Esophagus squamous epithelium (tissue), 5 donors: ENCODE results near the gene ZNF322. TPM values are rescaled to one million over a fixed set of nuclear protein-coding genes. Genes with fewer than 3 reads are reported as not detected.
A peak's percentile ranks its signal among the peaks of the same experiment; 100 is the strongest.

Experiments
- DNase-seq: peaks from one replicate; lab custom pipeline; 2025; lab: John Stamatoyannopoulos, UW
- H3K27ac ChIP-seq, 4 donors: fragments of 200-600 bp; sonication (generic); one replicate each; pipeline ENCODE4 v1.5.1; 2016 to 2019; ENCODE audit warnings: mild to moderate bottlenecking in 1 of 4
- H3K27me3 ChIP-seq, 4 donors: fragments of 200-600 bp; sonication (generic); 1 replicate in 3 of 4; 2 replicates in 1 of 4; pipeline versions ENCODE4 v1.5.1 to v1.6.0; 2017 to 2021; ENCODE audit warnings: antibody characterized with exemption in 1 of 4
- H3K36me3 ChIP-seq, 3 donors: fragments of 200-600 bp; sonication (generic); one replicate each; pipeline ENCODE4 v1.5.1; 2016 to 2019
- H3K4me1 ChIP-seq, 3 donors: fragments of 200-600 bp; sonication (generic); one replicate each; pipeline ENCODE4 v1.5.1; 2017 to 2019
- H3K4me3 ChIP-seq, 4 donors: fragments of 200-600 bp; sonication (generic); 1 replicate in 3 of 4; 2 replicates in 1 of 4; pipeline ENCODE4 v1.5.1; 2016 to 2019; ENCODE audit warnings: mild to moderate bottlenecking in 2 of 4, moderate library complexity in 1 of 4
- H3K9me3 ChIP-seq, 3 donors: fragments of 200-600 bp; sonication (generic); one replicate each; pipeline ENCODE4 v1.5.1; 2016 to 2019
- POLR2A ChIP-seq, 4 donors: fragments of 450-650 bp; IDR thresholded peaks; one replicate each; pipeline ENCODE4 v1.6.1; 2017; ENCODE audit warnings: antibody characterized with exemption in 4 of 4, mild to moderate bottlenecking in 4 of 4, moderate library complexity in 3 of 4
- WGBS, 2 donors: methylation state at CpG; one replicate each; pipeline ENCODE4 v1.1.5; 2018; 5-methylcytosine and 5-hydroxymethylcytosine counted together
- intact Hi-C: fragments of 100-400 bp; cut with DNase I; formaldehyde crosslinking; loops from one replicate; pipeline ENCODE4 v1.15.0; 2022
- total RNA-seq, 4 donors: library from RNA; depleted of rRNA; stranded (reverse); fragments of >200 nt; gene quantifications; one replicate each; pipeline ENCODE4 v1.1.0, GENCODE V29; 2016
- TF ChIP-seq, protein P1 (sequence below), 6 experiments: fragments of 450-650 bp in 4 of 6; fragments of 200-600 bp in 2 of 6; sonication (generic) in 2 of 6; IDR thresholded peaks; one replicate each; pipeline ENCODE4 v1.5.1; 2016 to 2019; ENCODE audit warnings: antibody characterized with exemption in 6 of 6, mild to moderate bottlenecking in 4 of 6, moderate library complexity in 4 of 6
- donor health status: DM: yes; HTN: yes; CAD: no.

ZNF322 gene
- total RNA-seq, 4 donors from 2014 or later: 3.8 to 11.3 (median 8.2) TPM

DNA sequence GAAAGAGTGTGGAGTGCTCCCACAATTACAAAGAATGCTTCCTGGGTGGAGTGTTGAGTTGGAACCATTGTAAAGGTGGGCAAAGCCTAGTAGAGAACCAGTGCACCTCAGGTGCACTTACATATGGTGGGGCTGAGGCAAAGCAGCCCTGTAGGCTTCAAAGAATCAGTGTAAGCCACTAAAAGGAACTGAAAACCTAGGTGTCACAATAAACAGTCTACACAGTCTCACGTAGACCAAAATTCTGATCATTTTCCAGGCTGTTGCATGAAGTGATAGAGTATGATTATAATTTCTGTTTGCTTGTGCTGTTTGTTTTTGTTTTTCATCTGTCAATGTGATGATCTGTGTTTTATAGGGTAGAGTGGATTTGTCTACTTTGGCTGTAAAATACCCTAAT, 60.0 kb downstream of the ZNF322 start:
- intact Hi-C loops: no loop called here
- 56 to 65% methylated on average over 1 of the region's 1 CpG for WGBS, 2 donors
- Histone ChIP-seq H3K9me3 (no peaks in the 10 kb centered on the region), H3K4me3 (no peak overlapping the region), H3K4me1 (peaks cover 9 to 32% (median 12%) of the 10 kb centered on the region in 3 donors), H3K27ac (no peak overlapping the region), H3K27me3 (peaks cover 0 to 6% (median 0%) of the 10 kb centered on the region in 4 donors), H3K36me3 (peaks cover 0 to 27% (median 10%) of the 10 kb centered on the region in 3 donors)
- TF ChIP-seq, protein P1, sequence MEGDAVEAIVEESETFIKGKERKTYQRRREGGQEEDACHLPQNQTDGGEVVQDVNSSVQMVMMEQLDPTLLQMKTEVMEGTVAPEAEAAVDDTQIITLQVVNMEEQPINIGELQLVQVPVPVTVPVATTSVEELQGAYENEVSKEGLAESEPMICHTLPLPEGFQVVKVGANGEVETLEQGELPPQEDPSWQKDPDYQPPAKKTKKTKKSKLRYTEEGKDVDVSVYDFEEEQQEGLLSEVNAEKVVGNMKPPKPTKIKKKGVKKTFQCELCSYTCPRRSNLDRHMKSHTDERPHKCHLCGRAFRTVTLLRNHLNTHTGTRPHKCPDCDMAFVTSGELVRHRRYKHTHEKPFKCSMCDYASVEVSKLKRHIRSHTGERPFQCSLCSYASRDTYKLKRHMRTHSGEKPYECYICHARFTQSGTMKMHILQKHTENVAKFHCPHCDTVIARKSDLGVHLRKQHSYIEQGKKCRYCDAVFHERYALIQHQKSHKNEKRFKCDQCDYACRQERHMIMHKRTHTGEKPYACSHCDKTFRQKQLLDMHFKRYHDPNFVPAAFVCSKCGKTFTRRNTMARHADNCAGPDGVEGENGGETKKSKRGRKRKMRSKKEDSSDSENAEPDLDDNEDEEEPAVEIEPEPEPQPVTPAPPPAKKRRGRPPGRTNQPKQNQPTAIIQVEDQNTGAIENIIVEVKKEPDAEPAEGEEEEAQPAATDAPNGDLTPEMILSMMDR (IDR thresholded peaks at IDR 0.05): no peak
- TF ChIP-seq POLR2A (IDR thresholded peaks at IDR 0.05): no peak
- no peak for DNase-seq

DNA sequence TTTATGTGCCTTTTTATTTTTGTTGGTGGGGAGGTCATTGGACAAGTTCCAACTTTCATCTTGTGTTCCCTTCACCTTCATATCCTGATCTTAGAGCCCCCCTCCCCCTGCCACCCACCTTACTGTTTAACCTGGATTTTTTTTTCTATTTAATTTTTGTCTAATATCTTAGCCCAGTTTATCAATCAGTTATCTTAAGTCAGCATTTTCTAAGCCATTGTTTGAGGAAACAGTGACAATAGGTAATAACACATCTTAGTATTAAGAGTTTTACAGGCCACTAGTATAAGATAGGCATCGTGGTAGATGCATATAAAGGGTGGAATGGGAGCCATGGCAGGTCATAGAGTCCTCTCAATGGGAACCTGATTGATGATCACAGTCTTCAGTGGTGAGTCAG, 60.4 kb downstream of the ZNF322 start:
- Histone ChIP-seq H3K4me3 (no peak overlapping the region), H3K9me3 (no peaks in the 10 kb centered on the region), H3K4me1 (peaks cover 9 to 32% (median 12%) of the 10 kb centered on the region in 3 donors), H3K27ac (no peak overlapping the region), H3K27me3 (peaks cover 0 to 10% (median 0%) of the 10 kb centered on the region in 4 donors), H3K36me3 (peaks cover 0 to 27% (median 10%) of the 10 kb centered on the region in 3 donors)
- 67 to 69% methylated on average over 1 of the region's 1 CpG for WGBS, 2 donors
- DNase-seq: no peak
- TF ChIP-seq POLR2A (IDR thresholded peaks at IDR 0.05): no peak
- TF ChIP-seq, protein P1 (IDR thresholded peaks at IDR 0.05): no peak
- intact Hi-C loops: no loop called here

DNA sequence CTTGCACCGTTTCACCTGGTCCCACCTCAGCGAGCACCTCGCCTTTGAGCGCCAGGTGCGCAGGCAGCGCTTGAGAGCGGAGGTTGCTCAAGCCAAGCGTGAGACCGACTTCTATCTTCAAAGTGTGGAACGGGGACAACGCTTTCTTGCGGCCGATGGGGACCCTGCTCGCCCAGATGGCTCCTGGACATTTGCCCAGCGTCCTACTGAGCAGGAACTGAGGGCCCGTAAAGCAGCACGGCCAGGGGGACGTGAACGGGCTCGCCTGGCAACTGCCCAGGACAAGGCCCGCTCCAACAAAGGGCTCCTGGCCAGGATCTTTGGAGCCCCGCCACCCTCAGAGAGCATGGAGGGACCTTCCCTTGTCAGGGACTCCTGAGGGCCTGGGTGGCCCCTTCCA, 61.3 kb downstream of the ZNF322 start:
- no peak for TF ChIP-seq POLR2A (IDR thresholded peaks at IDR 0.05)
- TF ChIP-seq, protein P1 (IDR thresholded peaks at IDR 0.05): no peak

DNA sequence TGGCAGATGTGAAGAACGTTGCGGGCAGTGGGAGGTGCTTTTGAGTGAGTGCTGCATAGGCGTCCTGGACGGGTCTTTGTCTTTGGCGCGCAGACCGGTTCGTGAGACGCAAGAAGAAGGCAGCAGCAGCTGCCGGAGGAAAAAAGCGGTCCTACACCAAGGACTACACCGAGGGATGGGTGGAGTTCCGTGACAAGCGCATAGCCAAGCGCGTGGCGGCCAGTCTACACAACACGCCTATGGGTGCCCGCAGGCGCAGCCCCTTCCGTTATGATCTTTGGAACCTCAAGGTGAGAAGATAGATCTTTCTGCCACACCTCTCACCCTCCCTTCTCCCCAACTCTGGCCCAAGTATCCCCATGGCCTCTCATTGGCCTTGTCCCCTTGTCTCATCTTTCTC, 61.7 kb downstream of the ZNF322 start:
- H3K4me1 ChIP-seq: peaks cover 9 to 32% (median 12%) of the 10 kb centered on the region in 3 donors
- 54 to 70% methylated on average over 12 to 20 of the region's 21 CpGs for WGBS, 2 donors
- H3K9me3 ChIP-seq: no peaks in the 10 kb centered on the region
- intact Hi-C loops: no loop called here
- H3K27ac ChIP-seq: peak overlapping the region in 3 of 4 donors; percentile 87 to 92 (median 91)
- no peak for TF ChIP-seq POLR2A (IDR thresholded peaks at IDR 0.05)
- TF ChIP-seq, protein P1 (IDR thresholded peaks at IDR 0.05): no peak
- peaks cover 0 to 27% (median 10%) of the 10 kb centered on the region in 3 donors for H3K36me3 ChIP-seq
- H3K27me3 ChIP-seq: peaks cover 0 to 23% (median 5%) of the 10 kb centered on the region in 4 donors
- no peak for DNase-seq
- H3K4me3 ChIP-seq: peak overlapping the region; percentile 78 to 97 (median 90)

More for the DNA sequence above, 61.3 kb downstream of the ZNF322 start:
- DNase-seq: no peak
- H3K36me3 ChIP-seq: peaks cover 0 to 27% (median 10%) of the 10 kb centered on the region in 3 donors
- H3K4me1 ChIP-seq: peaks cover 9 to 32% (median 12%) of the 10 kb centered on the region in 3 donors
- no peak overlapping the region for H3K27ac ChIP-seq
- H3K9me3 ChIP-seq: no peaks in the 10 kb centered on the region
- peaks cover 0 to 19% (median 4%) of the 10 kb centered on the region in 4 donors for H3K27me3 ChIP-seq
- WGBS, 2 donors: 91 to 96% methylated on average over 14 to 15 of the region's 22 CpGs
- H3K4me3 ChIP-seq: peak overlapping the region in 2 of 4 donors; percentile 78 to 90
- intact Hi-C loops: no loop called here

DNA sequence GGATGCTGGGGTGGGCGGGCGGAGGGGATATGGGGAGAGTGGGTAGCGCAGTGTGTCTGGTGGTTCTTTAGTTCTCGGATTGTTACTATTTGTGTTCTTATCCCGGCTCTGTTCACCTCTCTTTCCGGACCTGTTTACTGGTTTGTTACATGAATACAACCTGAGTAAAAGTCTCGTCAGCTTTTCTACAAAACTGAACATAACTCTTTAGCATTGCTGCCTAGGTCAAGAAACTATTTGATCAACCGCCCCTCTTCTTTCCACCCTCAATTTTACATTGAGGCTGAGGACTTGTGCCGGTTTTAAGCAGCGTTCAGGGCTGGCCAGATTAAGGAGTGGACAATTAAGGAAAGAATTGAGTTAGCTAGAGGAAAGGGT, 62.2 kb downstream of the ZNF322 start:
- DNase-seq: no peak
- peaks cover 0 to 28% (median 5%) of the 10 kb centered on the region in 4 donors for H3K27me3 ChIP-seq
- intact Hi-C loops: no loop called here
- H3K9me3 ChIP-seq: no peaks in the 10 kb centered on the region
- peak overlapping the region; percentile 78 to 97 (median 90) for H3K4me3 ChIP-seq
- peak overlapping the region; percentile 87 to 93 (median 92) for H3K27ac ChIP-seq
- TF ChIP-seq POLR2A (IDR thresholded peaks at IDR 0.05): no peak
- TF ChIP-seq, protein P1 (IDR thresholded peaks at IDR 0.05): no peak
- WGBS, 2 donors: 0 to 1% methylated on average over 8 to 10 of the region's 10 CpGs
- peaks cover 9 to 32% (median 12%) of the 10 kb centered on the region in 3 donors for H3K4me1 ChIP-seq
- peaks cover 0 to 27% (median 10%) of the 10 kb centered on the region in 3 donors for H3K36me3 ChIP-seq
